ENCODE results near the gene DHFR2. TPM values are rescaled to one million over a fixed set of nuclear protein-coding genes. Genes with fewer than 3 reads are reported as not detected.

DHFR2 gene
- total RNA-seq, 1 donor from 2014 or later: 4.4 TPM

DNA sequence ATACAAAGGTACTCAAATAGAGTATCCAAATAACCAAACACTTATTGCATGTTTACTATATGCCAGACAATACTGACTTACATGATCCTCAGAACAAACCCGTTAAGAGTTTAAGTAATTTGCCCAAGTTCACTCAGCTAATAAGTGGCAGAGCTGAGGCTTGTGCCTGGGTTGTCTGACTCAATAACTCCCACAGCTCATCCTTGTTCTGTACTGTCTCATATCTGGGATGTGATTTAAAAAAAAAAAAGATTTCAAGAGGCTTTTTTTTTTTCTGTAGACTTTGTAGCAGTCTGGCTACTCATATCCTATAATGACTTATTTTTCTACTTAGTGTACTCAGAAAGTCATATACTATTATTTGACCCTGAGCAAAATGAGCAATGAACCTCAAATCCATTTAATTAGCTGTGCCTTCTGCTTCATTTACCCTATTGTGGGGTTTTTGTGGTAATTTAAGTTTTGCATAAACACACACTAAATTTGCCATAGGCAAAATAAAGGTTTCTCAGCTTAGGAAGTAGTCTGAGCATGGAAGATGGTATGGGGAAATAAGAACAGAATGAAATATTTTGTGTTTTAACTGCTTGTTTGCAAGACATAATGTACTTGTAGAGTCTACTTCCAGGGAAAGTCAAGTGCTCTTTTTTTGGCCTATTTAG lies 3.2 kb upstream of the DHFR2 start:
- DNase-seq (ENCODE audit: low spot score, unreplicated experiment): no peak
- Mint-ChIP-seq H3K4me1 (ENCODE audit: low read depth) (peaks cover 26% of the 10 kb centered on the region), H3K36me3 (ENCODE audit: insufficient read depth) (peaks cover 17% of the 10 kb centered on the region), H3K4me3 (ENCODE audit: low read depth) (no peak overlapping the region), H3K9me3 (ENCODE audit: low read depth) (no peaks in the 10 kb centered on the region), H3K27ac (no peak overlapping the region), H3K27me3 (no peaks in the 10 kb centered on the region)
- TF ChIP-seq CTCF (IDR thresholded peaks at IDR 0.05; ENCODE audit: unreplicated experiment): no peak

DNA sequence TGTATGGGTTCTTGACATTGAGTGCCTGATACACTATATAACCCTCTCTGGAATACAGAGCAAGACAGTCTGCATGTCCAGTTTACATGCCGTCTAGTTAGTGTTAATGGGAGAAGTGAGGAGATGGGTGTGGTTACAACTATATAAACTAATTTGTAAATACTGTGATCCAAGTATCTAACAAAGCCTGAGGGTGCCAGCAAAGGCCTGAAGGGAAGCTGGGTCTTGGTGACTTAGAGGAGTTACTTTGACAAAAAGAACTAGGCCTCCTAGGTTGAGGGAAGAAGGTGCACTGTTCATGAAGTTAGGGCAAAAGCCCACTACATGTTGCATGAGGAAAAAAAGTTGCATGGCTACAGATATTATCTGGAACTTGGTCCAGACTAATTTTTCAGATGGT lies 2.4 kb upstream of the DHFR2 start:
- Mint-ChIP-seq H3K36me3 (ENCODE audit: insufficient read depth) (peaks cover 17% of the 10 kb centered on the region), H3K4me3 (ENCODE audit: low read depth) (no peak overlapping the region), H3K27me3 (no peaks in the 10 kb centered on the region), H3K27ac (no peak overlapping the region), H3K4me1 (ENCODE audit: low read depth) (peaks cover 26% of the 10 kb centered on the region), H3K9me3 (ENCODE audit: low read depth) (no peaks in the 10 kb centered on the region)
- no peak for TF ChIP-seq CTCF (IDR thresholded peaks at IDR 0.05; ENCODE audit: unreplicated experiment)
- no peak for DNase-seq (ENCODE audit: low spot score, unreplicated experiment)

GRCh38 chr3:94064243-94064860 lies 1.6 kb upstream of the DHFR2 start:
- Mint-ChIP-seq H3K4me1 (ENCODE audit: low read depth) (peaks cover 26% of the 10 kb centered on the region), H3K4me3 (ENCODE audit: low read depth) (peak overlapping the region; percentile 95), H3K36me3 (ENCODE audit: insufficient read depth) (peaks cover 17% of the 10 kb centered on the region), H3K27ac (peak overlapping the region; percentile 100), H3K27me3 (no peaks in the 10 kb centered on the region), H3K9me3 (ENCODE audit: low read depth) (no peaks in the 10 kb centered on the region)
- no peak for TF ChIP-seq CTCF (IDR thresholded peaks at IDR 0.05; ENCODE audit: unreplicated experiment)
- no peak for DNase-seq (ENCODE audit: low spot score, unreplicated experiment)

DNA sequence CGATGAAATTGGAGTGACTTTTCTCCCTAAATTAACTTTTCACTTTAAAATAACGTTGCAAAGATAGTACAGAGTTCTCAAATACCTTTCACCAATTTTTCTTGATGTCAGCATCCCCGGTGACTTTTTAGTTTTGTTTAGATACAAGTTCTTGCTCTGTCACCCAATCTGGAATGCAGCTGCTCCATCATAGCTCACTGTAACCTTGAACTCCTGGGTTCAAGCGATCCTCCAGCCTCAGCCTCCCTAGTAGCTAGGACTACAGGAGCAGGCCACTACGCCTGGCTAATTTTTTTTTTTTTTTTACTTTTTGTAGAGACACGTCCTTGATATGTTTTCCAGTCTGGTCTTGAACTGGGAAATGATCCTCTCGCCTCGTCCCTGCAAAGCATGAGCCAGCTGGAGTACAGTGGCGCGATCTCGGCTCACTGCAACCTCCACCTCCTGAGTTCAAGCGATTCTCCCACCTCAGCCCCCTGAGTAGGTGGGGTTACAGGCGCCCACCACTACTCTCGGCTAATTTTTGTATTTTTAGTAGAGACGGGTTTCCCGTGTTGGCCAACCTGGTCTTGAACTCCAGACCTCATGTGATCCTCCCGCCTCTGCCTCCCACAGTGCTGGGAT lies 892 bp upstream of the DHFR2 start:
- TF ChIP-seq CTCF (IDR thresholded peaks at IDR 0.05; ENCODE audit: unreplicated experiment): no peak
- Mint-ChIP-seq H3K4me1 (ENCODE audit: low read depth) (peaks cover 26% of the 10 kb centered on the region), H3K27ac (peak overlapping the region; percentile 100), H3K36me3 (ENCODE audit: insufficient read depth) (peaks cover 17% of the 10 kb centered on the region), H3K9me3 (ENCODE audit: low read depth) (no peaks in the 10 kb centered on the region), H3K27me3 (no peaks in the 10 kb centered on the region), H3K4me3 (ENCODE audit: low read depth) (peak overlapping the region; percentile 95)
- no peak for DNase-seq (ENCODE audit: low spot score, unreplicated experiment)

GRCh38 chr3:94061297-94061696 lies 1.4 kb downstream of the DHFR2 start:
- no peaks in the 10 kb centered on the region for H3K9me3 Mint-ChIP-seq (ENCODE audit: low read depth)
- peaks cover 21% of the 10 kb centered on the region for H3K4me1 Mint-ChIP-seq (ENCODE audit: low read depth)
- H3K4me3 Mint-ChIP-seq (ENCODE audit: low read depth): no peak overlapping the region
- H3K36me3 Mint-ChIP-seq (ENCODE audit: insufficient read depth): peaks cover 7% of the 10 kb centered on the region
- DNase-seq (ENCODE audit: low spot score, unreplicated experiment): no peak
- TF ChIP-seq CTCF (IDR thresholded peaks at IDR 0.05; ENCODE audit: unreplicated experiment): no peak
- H3K27me3 Mint-ChIP-seq: no peaks in the 10 kb centered on the region
- no peak overlapping the region for H3K27ac Mint-ChIP-seq
